Panc1 (cell line): ENCODE data around the gene RNF169. TPM values are rescaled to one million over a fixed set of nuclear protein-coding genes. Genes with fewer than 3 reads are reported as not detected.

Experiments used
- ATAC-seq: fragments of 200-7000 bp; cut with Tn5 transposase; 2 replicates; pipeline ENCODE4 v1.9.1; 2020; ENCODE audit warnings: mild to moderate bottlenecking, moderate library complexity
- BruUV-seq: library from RNA; stranded (reverse); fragments of 400-500 nt; replicated peaks from 2 replicates; lab custom pipeline; 2021; lab: Mats Ljungman, UMichigan
- CTCF ChIA-PET: fragments of 300-600 bp; sonication (Branson Sonifier 250); formaldehyde crosslinking; loops from one replicate; lab custom pipeline; 2022; ENCODE audit warnings: antibody characterized with exemption; lab: Charles Lee
- POLR2A ChIA-PET: fragments of 300-600 bp; sonication (Branson Sonifier 250); formaldehyde crosslinking; loops from one replicate; lab custom pipeline; 2022; ENCODE audit warnings: antibody characterized with exemption; lab: Charles Lee
- DNase-seq: peaks from one replicate; pipeline ENCODE4 v3.0.0-alpha.2; 2010; ENCODE audit warnings: low read depth, low spot score
- H3K27ac ChIP-seq: 2 replicates; pipeline ENCODE4 v1.5.1; 2011; ENCODE audit warnings: mild to moderate bottlenecking, low read length, inconsistent platforms
- H3K27me3 ChIP-seq: fragments of 200-500 bp; sonication (Bioruptor generic); 2 replicates; pipeline ENCODE4 v1.6.0; 2014; ENCODE audit warnings: low read length, inconsistent platforms; ENCODE audit not compliant: control insufficient read depth, insufficient read depth
- H3K36me3 ChIP-seq: fragments of 200-500 bp; sonication (Bioruptor generic); 2 replicates; pipeline ENCODE4 v1.5.1; 2014; ENCODE audit warnings: inconsistent platforms, mild to moderate bottlenecking, low read length, moderate library complexity; ENCODE audit not compliant: control insufficient read depth, insufficient read depth
- H3K4me1 ChIP-seq: 2 replicates; pipeline ENCODE4 v1.5.1; 2011; ENCODE audit warnings: inconsistent platforms, mild to moderate bottlenecking, low read length, moderate library complexity; ENCODE audit not compliant: control insufficient read depth, insufficient read depth
- H3K4me3 ChIP-seq, 2 experiments: 2 replicates each; pipeline ENCODE4 v1.5.1; 2011 to 2012; ENCODE audit warnings: low read depth in 2 of 2, low read length in 2 of 2, mild to moderate bottlenecking in 2 of 2, inconsistent platforms in 1 of 2, moderate library complexity in 1 of 2
- H3K9me3 ChIP-seq: fragments of 200-500 bp; sonication (Bioruptor generic); 2 replicates; pipeline ENCODE4 v1.5.1; 2014; ENCODE audit warnings: low read depth, mild to moderate bottlenecking, inconsistent platforms, low read length, moderate library complexity; ENCODE audit not compliant: control insufficient read depth, insufficient read depth
- CTCF ChIP-seq: fragments of 450-650 bp; IDR thresholded peaks from 2 replicates; pipeline ENCODE4 v1.5.1; 2017; ENCODE audit warnings: mild to moderate bottlenecking
- POLR2AphosphoS5 ChIP-seq: IDR thresholded peaks from 2 replicates; pipeline ENCODE4 v1.6.1; 2012; ENCODE audit warnings: mild to moderate bottlenecking, low read depth, low read length, moderate library complexity
- REST ChIP-seq, 2 experiments: IDR thresholded peaks; 2 replicates each; pipeline ENCODE4 v1.6.1; 2011 to 2012; ENCODE audit warnings: low read depth in 2 of 2, control low read depth in 1 of 2, low read length in 1 of 2, mild to moderate bottlenecking in 1 of 2, moderate library complexity in 1 of 2; ENCODE audit not compliant: insufficient read depth in 1 of 2
- SIN3A ChIP-seq: IDR thresholded peaks from 2 replicates; pipeline ENCODE4 v1.6.1; 2012; ENCODE audit warnings: low read depth, mild to moderate bottlenecking, low read length, moderate library complexity, borderline replicate concordance; ENCODE audit not compliant: insufficient read depth
- TCF7L2 ChIP-seq: IDR thresholded peaks from 2 replicates; pipeline ENCODE4 v1.6.1; 2011; ENCODE audit warnings: mild to moderate bottlenecking, low read depth, low read length, inconsistent platforms
- in situ Hi-C: cut with HindIII; loops from 2 replicates; pipeline ENCODE4 v1.10.0; 2016; ENCODE audit warnings: low sequenced_read_pairs, low pct_unique_long_range_greater_than_20kb
- intact Hi-C: fragments of 100-400 bp; cut with micrococcal nuclease; formaldehyde crosslinking; loops from one replicate; pipeline ENCODE4 v1.10.0; 2022; ENCODE audit not compliant: unreplicated experiment
- total RNA-seq: library from RNA; stranded (reverse); gene quantifications from one replicate; pipeline ENCODE4 v1.2.1, GENCODE V29; 2021; ENCODE audit not compliant: unreplicated experiment

RNF169 gene
- total RNA-seq, 1 experiment from 2014 or later: 23.6 TPM

DNA sequence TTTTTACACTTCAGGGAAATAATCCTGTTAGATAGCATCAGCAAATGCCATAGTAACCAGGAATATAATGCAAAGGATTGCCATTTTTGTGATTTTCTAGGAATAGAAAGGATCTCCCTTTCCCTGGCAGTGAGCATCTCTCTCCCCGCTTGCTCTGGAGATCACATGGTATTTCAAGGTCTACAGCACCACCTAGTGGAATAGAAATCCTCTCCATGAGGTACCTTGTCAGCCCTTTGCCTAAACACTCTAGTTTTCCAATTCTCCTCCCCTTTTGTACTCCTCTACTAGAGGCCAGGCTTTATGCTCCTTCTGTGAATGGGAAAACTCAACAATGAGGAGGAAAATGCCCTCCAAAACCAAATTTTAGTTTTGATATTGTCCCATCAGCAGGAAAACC lies 121.8 kb downstream of the RNF169 start:
- peak; percentile 76; the same call in 1 of the 2 replicates for ATAC-seq
- Histone ChIP-seq H3K4me1 (no peaks in the 10 kb centered on the region), H3K27ac (no peak overlapping the region), H3K27me3 (no peaks in the 10 kb centered on the region), H3K36me3 (no peaks in the 10 kb centered on the region), H3K4me3 (no peak overlapping the region), H3K9me3 (peaks cover 50% of the 10 kb centered on the region)
- CTCF ChIA-PET: no interaction called here
- no peak for DNase-seq
- in situ Hi-C loops (no loop called here), intact Hi-C loops (no loop called here)
- TF ChIP-seq CTCF (peak; percentile 52), REST (IDR thresholded peaks at IDR 0.05; ENCODE audit: insufficient read depth in 1 of 2, low read depth in 2 of 2, low read length in 1 of 2) (no peak), TCF7L2 (no peak)
- BruUV-seq: no TSS peak
- POLR2A ChIA-PET: no interaction called here

- DNase-seq: no peak
- no peak overlapping the region for H3K27ac ChIP-seq
- BruUV-seq: no TSS peak
- ChIA-PET CTCF (interaction anchor here (0.6 kb wide), 1 partner anchor 13 kb away, joined by 3 read pairs; no protein-coding TSS in a partner anchor), POLR2A (no interaction called here)
- no peaks in the 10 kb centered on the region for H3K36me3 ChIP-seq
- TF ChIP-seq POLR2AphosphoS5 (no peak), TCF7L2 (no peak), SIN3A (no peak), REST (IDR thresholded peaks at IDR 0.05; ENCODE audit: insufficient read depth in 1 of 2, low read depth in 2 of 2, low read length in 1 of 2) (no peak), CTCF (no peak)
- no peak overlapping the region for H3K4me3 ChIP-seq
- H3K4me1 ChIP-seq: no peaks in the 10 kb centered on the region
- peaks cover 50% of the 10 kb centered on the region for H3K9me3 ChIP-seq
- H3K27me3 ChIP-seq: no peaks in the 10 kb centered on the region
- intact Hi-C loops (no loop called here), in situ Hi-C loops (no loop called here)
- peak; percentile 23; the same call in 1 of the 2 replicates for ATAC-seq
Measured at GRCh38 chr11:74871037-74871436, 122.4 kb downstream of the RNF169 start.
